HTR-8/SVneo (cell line): ENCODE measurements around the gene AOC2.
A peak's percentile ranks its signal among the peaks of the same experiment; 100 is the strongest.
"Not testable (repeated sequence)": the region's sequence is repeated elsewhere in the genome, so short reads cannot be mapped to it uniquely, and the experiment has no call there.

Source experiments
- DNase-seq: peaks from one replicate; pipeline ENCODE4 v3.0.0; 2011; ENCODE audit warnings: low spot score, mixed read lengths; ENCODE audit not compliant: insufficient read length
- FAIRE-seq: peaks from 2 replicates; lab custom pipeline; 2011; peaks lifted over from hg19 to GRCh38; lab: Jason Lieb, UNC

The AOC2 gene

DNA sequence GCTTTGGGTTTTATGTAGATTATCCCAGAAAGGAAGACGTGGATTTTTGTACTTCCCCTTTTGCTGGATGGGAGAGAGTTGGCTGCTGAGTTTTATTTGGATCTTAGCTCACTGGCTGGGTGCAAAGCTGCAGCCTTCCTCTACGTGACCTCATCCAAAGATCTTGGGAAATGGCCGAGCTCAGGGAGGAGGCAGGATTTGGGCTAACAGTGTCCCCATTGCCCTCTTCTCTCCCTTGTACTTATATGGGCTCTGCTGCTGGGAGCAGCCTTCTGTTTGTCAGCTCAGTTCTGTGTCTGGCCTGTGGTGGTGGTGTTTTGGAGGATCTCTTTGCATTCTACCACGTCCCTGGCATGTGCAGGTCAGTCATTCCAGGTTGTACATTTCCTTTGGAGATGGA, 8.6 kb downstream of the AOC2 start:
- DNase-seq (no peak), FAIRE-seq (no peak)

DNA sequence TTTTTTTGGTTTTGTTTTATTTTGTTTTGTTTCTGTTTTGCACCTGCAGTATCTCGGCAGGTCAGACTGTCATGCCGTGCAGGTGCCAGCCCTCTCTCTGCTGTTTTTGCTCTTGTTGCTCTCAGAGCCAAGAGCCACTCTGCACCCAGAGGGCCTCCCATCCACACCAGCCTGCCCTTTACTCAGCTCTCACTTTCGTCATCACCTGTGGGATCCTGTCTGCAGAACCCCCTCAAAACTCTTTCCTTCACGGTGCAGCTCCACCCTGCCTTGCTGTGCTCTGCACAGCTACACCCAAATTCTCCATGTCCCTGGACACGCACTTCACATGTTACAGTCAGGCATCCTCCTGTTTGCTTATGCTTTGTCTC, 9.2 kb downstream of the AOC2 start:
- FAIRE-seq: peak; percentile 82

DNA sequence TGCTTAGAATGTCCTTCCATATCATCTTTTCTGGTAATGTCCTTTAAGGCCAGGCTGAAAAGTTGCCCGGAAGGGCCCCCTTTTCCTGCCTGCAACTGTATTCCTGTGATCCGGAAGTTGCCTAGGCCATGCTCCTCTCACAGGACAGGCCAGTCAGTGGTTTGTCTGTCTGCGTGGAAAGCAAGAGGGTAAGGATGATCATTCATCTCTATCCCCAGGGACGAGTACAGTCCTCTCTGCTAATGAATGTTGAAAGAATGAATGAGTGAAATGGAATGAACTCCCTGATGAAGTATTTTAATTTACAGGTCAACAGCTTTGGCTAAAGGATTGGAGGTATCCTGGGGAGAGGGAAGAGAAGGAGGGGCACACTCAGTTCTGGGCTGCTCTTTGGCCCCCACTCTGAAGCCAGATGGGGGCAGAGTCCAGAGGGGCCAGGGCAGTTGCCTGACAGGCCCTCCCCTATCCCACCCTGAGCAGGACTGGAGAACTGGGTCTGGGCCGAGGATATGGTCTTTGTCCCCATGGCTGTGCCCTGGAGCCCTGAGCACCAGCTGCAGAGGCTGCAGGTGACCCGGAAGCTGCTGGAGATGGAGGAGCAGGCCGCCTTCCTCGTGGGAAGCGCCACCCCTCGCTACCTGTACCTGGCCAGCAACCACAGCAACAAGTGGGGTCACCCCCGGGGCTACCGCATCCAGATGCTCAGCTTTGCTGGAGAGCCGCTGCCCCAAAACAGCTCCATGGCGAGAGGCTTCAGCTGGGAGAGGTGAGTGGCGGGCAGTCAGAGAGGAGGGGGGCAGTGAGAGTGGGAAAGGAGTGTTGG, 9.8 kb downstream of the AOC2 start:
- no peak for DNase-seq

More for the DNA sequence above, 9.2 kb downstream of the AOC2 start:
- DNase-seq: no peak

DNA sequence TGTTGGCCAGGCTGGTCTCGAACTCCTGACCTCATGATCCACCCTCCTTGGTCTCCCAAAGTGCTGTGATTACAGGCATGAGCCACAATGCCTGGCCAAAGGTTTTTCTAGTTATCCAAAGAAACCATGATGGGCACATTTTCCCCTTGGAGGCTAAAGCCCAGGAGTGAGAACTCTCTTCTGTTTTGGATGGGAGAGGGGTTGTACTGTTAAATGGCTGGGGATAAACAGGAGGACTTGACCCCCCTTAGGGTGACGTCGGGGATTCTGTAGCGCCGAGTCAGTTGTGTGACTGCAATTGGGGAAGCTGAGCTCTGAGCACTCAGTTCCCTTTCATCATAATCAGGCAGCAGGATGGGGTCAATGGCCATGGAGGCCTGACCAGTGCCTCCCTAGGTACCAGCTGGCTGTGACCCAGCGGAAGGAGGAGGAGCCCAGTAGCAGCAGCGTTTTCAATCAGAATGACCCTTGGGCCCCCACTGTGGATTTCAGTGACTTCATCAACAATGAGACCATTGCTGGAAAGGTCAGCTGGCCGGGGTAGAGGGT, 10.7 kb downstream of the AOC2 start:
- FAIRE-seq (no peak), DNase-seq (no peak)

More for the DNA sequence above, 9.8 kb downstream of the AOC2 start:
- no peak for FAIRE-seq

DNA sequence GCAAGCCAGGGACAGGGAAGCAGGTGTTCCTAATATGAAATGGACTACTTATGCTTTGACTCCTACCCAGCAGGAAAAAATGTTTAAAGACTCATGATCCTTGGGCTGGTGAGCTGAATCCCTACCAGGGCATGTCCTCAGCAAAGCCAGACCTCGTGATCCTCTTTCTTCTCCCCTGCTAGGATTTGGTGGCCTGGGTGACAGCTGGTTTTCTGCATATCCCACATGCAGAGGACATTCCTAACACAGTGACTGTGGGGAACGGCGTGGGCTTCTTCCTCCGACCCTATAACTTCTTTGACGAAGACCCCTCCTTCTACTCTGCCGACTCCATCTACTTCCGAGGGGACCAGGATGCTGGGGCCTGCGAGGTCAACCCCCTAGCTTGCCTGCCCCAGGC, 11.7 kb downstream of the AOC2 start:
- not testable (repeated sequence) for FAIRE-seq

DNA sequence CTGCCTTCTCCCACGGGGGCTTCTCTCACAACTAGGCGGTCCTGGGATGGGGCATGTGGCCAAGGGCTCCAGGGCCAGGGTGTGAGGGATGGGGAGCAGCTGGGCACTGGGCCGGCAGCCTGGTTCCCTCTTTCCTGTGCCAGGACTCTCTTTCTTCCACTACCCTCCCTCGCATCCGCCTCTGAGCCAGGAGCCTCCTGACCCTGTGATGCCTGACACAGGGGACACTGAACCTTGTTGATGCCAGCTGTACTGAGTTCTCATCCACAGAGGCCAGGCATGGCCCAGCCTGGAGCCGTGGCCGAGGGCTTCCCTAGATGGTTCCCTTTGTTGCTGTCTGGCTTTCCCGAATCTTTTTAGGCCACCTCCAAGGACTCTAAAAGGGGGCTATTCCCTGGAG, 12.1 kb downstream of the AOC2 start:
- not testable (repeated sequence) for DNase-seq, FAIRE-seq

More for the DNA sequence above, 11.7 kb downstream of the AOC2 start:
- not testable (repeated sequence) for DNase-seq

DNA sequence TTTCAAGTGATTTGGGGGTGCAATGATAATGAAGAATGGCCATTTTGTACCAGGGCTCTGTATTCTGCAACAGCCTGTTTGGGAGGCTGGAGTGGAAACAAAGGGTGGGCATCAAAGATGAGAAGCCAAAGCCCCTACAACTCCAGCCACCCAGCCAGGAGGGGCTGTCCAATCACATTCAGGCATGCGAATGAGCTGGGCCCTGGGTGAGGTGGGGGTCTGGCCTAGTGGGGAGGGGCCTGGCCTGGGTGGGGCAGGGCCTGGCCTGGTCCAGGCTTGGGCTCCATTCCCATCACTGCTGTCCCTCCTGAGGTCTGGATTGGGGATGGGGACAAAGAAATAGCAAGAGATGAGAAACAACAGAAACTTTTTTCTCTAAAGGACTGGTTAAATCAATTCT, 13.0 kb downstream of the AOC2 start:
- FAIRE-seq (no peak), DNase-seq (no peak)

DNA sequence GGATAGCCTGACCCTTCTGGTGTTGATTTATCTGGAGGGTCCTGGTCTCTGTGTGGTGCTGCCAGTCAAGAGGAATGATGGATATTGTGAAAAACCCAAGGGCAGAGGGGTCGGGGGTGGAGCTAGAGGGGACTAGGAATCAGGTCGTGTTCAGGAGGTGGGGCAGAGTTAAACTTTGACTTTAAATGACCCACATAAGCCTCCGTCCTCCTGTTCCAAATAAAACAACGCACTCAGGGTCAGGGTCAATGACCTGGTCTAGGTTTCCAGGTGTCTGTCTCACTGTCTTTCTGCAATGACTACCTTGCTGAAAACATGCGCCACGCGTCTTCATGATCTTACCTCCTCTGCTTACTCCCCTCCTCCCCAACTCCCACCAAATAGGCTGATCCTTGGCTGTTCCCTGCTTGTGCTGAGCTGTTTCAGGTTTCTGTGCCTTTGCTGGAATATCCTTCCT, 21.3 kb downstream of the AOC2 start:
- FAIRE-seq: no peak
- DNase-seq: no peak

DNA sequence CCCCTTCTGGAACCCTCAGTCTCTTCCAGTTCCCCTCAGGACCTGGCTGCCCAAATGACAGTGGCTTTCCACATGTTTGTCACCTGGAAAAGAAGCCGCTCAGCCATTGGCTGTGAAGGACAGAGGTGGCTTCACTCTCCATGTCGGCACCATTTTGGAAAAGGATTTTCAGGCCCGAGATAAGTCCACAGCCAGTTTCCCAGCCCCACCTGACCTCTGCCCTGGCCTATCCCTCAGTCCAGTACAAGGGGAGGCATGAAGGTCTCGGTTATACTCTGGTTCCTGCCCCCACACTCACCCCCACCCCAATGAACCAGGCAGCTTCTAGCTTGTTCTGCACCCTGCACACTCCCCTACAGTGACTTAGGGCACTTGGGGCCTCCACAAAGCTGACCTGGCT, 21.8 kb downstream of the AOC2 start:
- DNase-seq: no peak
- FAIRE-seq: no peak

DNA sequence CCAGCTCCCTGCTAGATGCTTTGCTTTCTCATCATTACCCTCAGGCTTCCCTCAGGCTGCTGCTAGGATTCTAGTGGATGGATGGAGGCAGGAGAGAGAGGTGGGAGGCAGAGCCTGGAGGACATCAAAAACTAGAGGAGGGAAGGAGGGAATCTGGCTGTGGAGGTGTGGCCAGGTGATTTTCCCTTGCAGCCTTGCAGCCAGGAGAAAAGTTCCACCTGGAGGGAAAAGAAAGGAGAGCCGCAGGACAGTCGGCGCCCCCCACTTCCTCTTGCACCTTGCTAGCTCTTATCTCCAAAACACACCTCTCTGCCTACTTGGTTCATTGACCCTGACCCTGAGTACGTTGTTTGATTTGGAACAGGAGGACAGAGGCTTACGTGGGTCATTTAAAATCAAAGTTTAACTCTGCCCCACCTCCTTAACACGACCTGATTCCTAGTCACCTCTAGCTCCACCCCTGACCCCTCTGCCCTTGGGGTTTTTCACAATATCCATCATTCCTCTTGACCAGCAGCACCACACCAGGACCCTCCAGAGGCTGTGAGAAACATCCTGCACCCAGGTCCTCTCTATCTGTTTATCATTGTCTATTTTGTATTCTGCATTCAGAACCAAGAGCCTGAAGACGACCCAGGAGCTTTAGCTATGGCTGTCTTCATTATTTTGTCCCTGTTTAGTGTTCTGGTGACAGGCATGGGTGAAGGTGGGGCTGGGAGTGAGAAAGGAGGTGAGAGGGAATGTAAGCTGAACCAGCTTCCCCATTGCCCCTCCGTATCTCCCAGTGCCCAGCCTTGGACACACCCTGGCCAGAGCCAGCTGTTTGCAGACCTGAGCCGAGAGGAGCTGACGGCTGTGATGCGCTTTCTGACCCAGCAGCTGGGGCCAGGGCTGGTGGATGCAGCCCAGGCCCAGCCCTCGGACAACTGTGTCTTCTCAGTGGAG, 22.5 kb downstream of the AOC2 start:
- FAIRE-seq (no peak), DNase-seq (no peak)

DNA sequence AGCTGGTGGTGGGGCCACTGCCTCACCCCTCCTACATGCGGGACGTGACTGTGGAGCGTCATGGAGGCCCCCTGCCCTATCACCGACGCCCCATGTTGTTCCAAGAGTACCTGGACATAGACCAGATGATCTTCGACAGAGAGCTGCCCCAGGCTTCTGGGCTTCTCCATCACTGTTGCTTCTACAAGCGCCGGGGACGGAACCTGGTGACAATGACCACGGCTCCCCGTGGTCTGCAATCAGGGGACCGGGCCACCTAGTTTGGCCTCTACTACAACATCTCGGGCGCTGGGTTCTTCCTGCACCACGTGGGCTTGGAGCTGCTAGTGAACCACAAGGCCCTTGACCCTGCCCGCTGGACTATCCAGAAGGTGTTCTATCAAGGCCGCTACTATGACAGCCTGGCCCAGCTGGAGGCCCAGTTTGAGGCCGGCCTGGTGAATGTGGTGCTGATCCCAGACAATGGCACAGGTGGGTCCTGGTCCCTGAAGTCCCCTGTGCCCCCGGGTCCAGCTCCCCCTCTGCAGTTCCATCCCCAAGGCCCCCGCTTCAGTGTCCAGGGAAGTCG, 23.4 kb downstream of the AOC2 start:
- peak; percentile 58 for FAIRE-seq
- not testable (repeated sequence) for DNase-seq

DNA sequence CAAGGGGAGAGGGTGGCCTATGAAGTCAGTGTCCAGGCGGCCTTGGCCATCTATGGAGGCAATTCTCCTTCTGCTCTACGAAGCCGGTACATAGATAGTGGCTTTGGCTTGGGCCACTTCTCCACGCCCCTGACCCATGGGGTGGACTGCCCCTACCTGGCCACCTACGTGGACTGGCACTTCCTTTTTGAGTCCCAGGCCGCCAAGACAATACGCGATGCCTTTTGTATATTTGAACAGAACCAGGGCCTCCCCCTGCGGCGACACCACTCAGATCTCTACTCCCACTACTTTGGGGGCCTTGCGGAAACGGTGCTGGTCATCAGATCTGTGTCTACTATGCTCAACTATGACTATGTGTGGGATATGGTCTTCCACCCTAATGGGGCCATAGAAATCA, 24.0 kb downstream of the AOC2 start:
- no peak for DNase-seq
- no peak for FAIRE-seq

DNA sequence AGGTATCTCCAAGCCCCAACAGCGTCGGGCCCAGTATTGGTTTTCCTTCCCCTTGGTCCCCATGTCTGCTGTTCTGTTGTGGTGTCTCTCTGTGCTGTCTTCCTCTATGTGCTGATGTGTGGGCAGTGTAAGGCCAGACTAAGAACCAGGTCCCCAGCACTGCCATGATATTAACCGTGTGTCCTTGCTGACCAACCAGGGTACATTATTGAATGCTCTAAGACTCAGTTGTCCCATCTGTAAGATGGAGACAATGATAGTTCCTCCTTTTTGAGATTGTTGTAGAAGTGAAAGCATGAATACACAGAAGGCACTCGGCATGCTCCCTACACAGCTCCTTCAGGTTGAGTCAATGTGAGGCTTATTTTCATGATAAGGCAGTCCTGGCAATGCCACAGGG, 27.3 kb downstream of the AOC2 start:
- FAIRE-seq: no peak
- DNase-seq: no peak

DNA sequence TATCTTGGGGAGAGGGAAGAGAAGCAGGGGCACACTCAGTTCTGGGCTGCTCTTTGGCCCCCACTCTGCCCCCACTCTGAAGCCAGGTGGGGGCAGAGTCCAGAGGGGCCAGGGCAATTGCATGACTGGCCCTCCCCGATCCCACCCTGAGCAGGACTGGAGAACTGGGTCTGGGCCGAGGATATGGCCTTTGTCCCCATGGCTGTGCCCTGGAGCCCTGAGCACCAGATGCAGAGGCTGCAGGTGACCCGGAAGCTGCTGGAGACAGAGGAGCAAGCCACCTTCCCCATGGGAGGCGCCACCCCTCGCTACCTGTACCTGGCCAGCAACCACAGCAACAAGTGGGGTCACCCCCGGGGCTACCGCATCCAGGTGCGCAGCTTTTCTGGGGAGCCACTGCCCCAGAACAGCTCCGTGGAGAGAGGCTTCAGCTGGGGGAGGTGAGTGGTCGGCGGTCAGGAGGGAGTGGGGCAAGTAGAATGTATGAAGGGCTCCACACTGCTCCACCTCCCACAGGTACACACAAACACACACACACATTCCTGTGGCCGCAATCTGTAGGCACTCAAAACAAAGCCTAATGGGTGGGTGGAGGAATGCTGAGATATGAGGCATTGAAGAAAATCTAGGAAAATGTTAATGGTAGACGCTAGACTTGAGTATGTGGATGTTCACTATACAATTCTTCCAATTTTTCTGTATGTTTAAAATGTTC, 28.0 kb downstream of the AOC2 start:
- FAIRE-seq: no peak

DNA sequence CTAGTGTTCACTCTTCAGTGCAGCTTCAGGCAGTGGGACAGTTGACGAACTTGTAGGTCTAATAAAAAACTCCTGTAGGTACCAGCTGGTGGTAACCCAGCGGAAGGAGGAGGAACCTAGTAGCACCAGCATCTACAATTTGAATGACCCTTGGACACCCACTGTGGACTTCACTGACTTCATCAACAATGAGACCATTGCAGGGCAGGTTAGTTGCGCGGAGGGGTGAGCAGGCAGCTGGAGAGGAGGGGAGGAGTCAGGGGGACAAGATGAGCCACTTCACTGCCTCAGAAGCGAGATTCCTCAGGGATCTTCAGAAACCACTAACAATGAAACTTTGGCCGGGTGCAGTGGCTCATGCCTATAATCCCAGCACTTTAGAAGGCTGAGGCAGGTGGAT, 28.9 kb downstream of the AOC2 start:
- FAIRE-seq (no peak), DNase-seq (no peak)

More for the DNA sequence above, 28.0 kb downstream of the AOC2 start:
- no peak for DNase-seq

DNA sequence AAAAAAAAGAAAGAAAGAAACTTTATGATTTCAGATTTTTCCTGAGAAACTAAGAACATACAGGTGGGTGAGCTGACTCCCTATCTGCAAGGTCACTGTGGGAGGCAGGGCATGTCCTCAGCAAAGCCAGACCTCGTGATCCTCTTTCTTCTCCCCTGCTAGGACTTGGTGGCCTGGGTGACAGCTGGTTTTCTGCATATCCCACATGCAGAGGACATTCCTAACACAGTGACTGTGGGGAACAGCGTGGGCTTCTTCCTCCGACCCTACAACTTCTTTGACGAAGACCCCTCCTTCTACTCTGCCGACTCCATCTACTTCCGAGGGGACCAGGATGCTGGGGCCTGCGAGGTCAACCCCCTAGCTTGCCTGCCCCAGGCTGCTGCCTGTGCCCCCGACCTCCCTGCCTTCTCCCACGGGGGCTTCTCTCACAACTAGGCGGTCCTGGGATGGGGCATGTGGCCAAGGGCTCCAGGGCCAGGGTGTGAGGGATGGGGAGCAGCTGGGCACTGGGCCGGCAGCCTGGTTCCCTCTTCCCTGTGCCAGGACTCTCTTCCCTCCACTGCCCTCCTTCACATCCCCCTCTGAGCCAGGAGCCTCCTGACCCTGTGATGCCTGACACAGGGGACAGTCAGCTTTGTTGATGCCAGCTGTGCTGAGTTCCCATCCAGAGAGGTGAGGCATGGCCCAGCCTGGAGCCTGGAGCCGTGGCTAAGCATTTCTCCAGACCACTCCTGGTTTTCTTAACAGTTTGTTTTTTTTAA, 29.7 kb downstream of the AOC2 start:
- not testable (repeated sequence) for DNase-seq
- FAIRE-seq: peak; percentile 46

DNA sequence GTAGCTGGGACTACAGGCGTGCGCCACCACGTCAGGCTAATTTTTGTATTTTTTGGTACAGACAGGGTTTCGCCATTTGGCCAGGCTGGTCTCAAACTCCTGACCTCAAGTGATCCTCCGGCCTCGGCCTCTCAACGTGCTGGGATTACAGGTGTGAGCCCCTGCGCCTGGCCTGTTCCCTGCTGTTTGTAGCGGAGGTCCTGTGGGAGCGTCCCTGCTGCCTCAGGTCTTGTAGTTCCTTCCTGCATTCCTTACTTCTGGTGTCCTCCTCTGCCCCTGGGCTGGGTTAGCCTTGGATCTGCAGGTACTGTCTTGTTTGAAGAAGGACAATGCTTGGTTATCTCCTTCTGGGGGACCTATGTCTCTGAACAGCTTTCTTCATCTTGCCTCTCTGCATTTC, 32.7 kb downstream of the AOC2 start:
- FAIRE-seq: no peak
- no peak for DNase-seq

DNA sequence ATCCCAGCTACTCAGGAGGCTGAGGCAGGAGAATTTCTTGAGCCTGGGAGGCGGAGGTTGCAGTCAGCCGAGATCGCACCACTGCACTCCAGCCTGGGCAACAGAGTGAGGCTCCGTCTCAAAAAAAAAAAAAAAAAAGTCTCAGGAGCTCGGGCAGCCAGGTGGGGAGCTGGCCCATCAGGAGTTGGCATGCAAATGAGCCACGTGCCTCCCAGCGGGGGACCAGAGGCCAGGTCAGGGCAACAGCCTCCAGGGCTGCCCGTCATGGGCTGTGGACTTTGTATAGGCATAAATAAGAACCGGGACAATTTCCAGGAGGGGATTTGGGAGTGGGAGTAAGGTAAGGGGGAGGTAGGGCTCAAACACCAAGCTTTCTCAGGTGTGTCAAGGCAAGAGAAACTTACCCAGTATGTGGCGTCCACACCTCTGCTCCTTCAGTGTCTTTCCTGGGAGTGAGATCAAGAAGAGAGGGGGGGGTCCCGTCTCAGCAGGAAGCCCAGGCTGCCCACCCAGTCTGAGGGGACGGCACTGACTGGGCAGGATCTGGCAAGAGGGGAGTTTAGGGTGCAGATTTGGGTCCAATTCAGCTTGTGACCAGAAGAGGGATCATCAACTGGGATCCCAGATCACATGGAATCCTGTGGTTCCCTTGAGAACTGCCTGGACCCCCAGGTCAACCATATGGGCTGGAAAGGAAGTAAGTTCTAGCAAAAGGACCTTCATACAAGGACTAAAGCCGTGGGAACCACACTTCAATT, 33.9 kb downstream of the AOC2 start:
- no peak for DNase-seq
- no peak for FAIRE-seq
